ENCODE data around the gene IDH2.
"Not testable (repeated sequence)": the region's sequence is repeated elsewhere in the genome, so short reads cannot be mapped to it uniquely, and the experiment has no call there.

Gene IDH2

GRCh38 chr15:90114451-90114901 is 12.2 kb upstream of the IDH2 start:
- no peak for DNase-seq (ENCODE audit: low spot score)

DNA sequence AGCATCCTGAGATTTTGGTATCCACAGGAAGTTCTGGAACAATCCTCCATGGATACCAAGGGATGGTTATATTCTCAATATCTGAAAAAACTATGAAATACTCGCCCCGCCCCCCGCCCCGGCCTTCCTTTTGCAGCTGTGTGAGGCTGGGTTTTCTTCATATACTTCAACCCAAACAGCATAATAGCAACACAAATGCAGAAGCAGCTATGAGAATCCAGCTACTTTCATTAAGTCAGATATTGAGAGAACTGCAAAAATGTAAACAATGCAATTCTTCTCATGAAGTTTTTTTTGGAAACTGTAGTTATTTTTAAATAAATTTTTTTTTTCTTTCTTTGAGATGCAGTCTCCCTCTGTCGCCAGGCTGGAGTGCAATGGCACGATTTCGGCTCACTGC is 10.9 kb upstream of the IDH2 start:
- no peak for DNase-seq (ENCODE audit: low spot score)

DNA sequence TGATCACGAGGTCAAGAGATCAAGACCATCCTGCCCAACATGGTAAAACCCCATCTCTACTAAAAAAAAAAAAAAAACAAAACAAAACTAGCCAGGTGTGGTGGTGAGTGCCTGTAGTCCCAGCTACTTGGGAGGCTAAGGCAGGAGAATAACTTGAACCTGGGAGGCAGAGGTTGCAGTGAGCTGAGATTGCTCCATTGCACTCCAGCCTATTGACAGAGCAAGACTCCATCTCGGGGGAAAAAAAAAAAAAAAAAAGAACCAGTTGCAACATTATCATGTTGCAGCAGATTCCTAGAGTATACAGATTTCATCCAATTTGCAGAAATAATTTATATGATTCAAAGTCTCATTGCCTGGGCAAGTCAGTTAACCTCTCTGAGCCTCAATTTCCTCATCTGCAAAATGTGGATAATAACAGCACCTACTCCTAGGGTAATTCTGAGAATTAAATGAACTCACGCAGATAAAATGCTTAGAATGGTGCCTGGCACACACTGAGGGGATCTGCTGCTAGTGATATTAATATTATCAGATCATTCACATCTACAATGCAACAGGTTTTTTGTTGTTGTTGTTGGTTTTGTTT is 7.0 kb upstream of the IDH2 start:
- not testable (repeated sequence) for DNase-seq (ENCODE audit: low spot score)

GRCh38 chr15:90108038-90108437 is 5.8 kb upstream of the IDH2 start:
- not testable (repeated sequence) for DNase-seq (ENCODE audit: low spot score)

- DNase-seq (ENCODE audit: low spot score): no peak
Measured at GRCh38 chr15:90106522-90107117, 4.4 kb upstream of the IDH2 start.

DNA sequence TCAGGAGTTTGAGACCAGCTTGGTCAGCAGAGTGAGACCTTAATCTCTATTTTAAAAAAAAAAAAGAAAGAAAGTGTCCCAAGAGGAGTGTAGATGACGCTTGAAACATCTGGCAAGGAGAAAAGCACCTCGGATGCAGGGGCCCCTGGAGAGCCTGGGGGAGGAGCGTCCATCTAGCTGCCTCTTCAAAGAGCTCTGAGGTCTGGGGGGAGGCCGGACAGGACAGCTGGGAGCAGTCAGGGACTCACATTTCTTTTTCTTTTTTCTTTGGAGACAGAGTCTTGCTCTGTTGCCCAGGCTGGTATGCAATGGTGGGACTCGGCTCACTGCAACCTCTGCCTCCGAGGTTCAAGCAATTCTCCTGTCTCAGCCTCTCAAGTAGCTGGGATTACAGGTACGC is 3.3 kb upstream of the IDH2 start:
- DNase-seq (ENCODE audit: low spot score): no peak

DNA sequence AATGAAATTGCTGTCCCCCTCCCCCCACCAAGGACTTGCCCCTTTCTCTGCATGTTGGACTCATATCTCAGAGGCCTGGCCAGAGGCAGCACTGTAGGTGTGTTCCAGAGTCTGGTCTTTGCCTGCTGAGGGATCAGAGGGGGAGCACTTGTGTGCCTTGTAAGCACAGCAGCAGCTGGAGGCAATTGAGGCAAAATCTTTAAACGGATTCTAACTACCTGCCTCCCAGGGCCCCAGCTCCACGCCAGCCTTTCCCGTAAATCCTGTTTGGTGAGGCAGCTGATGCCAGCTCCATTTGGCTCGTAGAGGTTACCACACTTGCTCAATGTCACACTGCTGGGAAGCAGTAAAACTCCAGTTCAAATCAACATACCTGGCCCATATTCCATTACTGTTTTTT is 2.3 kb upstream of the IDH2 start:
- DNase-seq (ENCODE audit: low spot score): no peak

- no peak for DNase-seq (ENCODE audit: low spot score)
Measured at GRCh38 chr15:90103701-90104329, 1.5 kb upstream of the IDH2 start.

- peak; percentile 36 for DNase-seq (ENCODE audit: low spot score)
Measured at GRCh38 chr15:90101130-90101968, 919 bp downstream of the IDH2 start.

- peak; percentile 51 for DNase-seq (ENCODE audit: low spot score)
Measured at GRCh38 chr15:90099868-90100831, 2.1 kb downstream of the IDH2 start.

DNA sequence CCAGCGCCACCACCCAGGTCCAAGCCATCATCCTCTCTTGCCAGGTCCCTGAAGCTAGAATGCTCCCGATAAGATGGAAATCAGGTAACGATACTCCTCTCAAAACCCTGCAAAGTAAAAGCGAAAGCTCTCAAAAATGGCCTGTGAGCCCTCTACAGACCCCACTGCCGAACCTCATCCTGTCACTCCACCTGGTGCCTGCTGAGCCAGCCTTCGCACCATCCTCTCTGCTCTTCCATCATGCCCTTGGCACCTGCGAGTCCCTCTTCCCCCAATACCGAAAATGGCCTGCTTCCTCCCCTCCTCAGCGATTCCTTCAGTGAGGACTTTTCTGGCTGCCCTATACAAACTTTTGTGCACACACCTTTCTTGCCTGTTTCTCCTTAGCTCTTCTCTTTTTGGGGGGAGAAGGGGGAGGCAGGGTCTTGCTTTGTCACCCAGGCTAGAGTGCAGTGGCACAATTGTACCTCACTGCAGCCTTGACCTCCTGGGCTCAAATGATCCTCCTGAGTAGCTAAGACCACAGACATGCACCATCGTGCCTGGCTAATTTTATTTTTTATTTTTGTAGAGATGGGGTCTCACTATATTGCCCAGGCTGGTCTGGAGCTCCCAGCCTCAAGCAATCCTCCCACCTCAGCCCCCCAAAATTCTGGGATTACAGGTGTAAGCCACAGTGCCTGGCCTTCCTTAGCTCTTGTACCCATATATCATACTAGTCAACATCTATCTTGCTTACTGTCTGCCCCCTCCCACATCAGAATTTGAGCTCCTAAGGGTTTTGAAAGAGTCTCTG is 3.0 kb downstream of the IDH2 start:
- peak; percentile 57 for DNase-seq (ENCODE audit: low spot score)

DNA sequence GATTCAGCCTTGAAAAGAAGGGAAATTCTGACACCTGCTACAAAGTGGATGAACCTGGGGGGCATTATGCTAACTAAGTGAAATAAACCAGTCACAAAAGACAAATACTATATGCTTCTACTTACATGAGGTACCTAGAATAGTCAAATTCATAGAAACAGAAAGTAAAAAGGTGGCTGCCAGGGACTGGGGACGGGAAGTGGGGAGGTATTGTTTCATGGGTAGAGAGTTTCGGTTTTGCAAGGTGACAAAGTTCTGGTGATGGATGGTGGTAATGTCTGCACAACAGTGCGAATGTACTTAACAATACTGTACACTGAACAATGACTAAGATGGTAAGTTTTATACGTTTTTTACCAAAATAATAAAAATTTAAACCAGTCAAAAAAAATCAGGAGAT is 4.8 kb downstream of the IDH2 start:
- peak; percentile 62 for DNase-seq (ENCODE audit: low spot score)

GRCh38 chr15:90095521-90095959 is 6.7 kb downstream of the IDH2 start:
- DNase-seq (ENCODE audit: low spot score): no peak

- DNase-seq (ENCODE audit: low spot score): no peak
Measured at GRCh38 chr15:90091156-90091931, 10.9 kb downstream of the IDH2 start.

- DNase-seq (ENCODE audit: low spot score): no peak
Measured at GRCh38 chr15:90090226-90090848, 11.9 kb downstream of the IDH2 start.

DNA sequence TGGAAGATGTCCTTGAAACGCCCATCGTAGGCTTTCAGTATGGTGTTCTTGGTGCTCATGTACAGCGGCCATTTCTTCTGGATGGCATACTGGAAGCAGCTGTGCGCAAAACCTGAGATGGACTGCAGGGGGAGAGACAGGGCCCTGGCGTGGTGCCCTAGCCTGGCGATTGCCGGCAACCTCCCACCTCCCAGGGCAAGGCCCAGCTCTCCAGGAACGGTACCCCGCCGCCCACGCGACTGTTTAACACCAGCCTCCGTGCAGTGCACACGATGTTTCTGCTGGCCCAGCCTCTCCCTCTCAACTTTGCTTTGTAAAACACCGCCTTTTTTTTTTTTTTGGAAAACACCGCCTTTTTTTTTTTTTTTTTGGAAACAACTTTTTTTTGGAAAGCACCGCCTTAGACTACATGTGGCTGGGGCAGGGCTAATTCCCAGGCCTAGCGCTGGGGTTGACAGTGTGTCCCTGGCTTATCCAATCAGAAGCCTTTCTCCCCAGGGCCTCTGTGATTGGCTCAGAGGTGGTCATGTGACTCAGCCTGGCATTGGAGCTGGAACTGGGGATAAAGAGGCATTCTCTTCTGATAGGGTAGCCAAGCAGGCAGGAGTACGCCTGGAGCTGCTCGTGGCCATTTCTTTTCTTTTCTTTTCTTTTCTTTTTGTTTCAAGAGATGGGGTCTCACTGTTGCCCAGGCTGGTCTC is 14.7 kb downstream of the IDH2 start:
- peak; percentile 40 for DNase-seq (ENCODE audit: low spot score)

- DNase-seq (ENCODE audit: low spot score): peak; percentile 67
Measured at GRCh38 chr15:90086868-90087268, 15.4 kb downstream of the IDH2 start.

GRCh38 chr15:90085565-90085964 is 16.7 kb downstream of the IDH2 start:
- DNase-seq (ENCODE audit: low spot score): no peak

Data from germinal center (tissue), 1 donor.